Measurements from ENCODE around the gene FAM118B. TPM values are rescaled to one million over a fixed set of nuclear protein-coding genes. Genes with fewer than 3 reads are reported as not detected.

FAM118B gene
- total and polyA plus RNA-seq, 9 donors, result 7.3 to 18.9 (median 12.7) TPM

GRCh38 chr11:126175393-126175792 lies 36.2 kb upstream of the FAM118B start:
- peak in 3 of 5 donors; percentile 43 to 69 (median 47) for DNase-seq
- TF ChIP-seq CTCF (IDR thresholded peaks at IDR 0.05), result no peak
- no peak for TF ChIP-seq EP300 (IDR thresholded peaks at IDR 0.05)
- TF ChIP-seq POLR2A (IDR thresholded peaks at IDR 0.05), result no peak
- H3K27ac ChIP-seq, result no peak overlapping the region
- no peaks in the 10 kb centered on the region for H3K27me3 ChIP-seq
- peaks cover 4% of the 10 kb centered on the region for H3K4me1 ChIP-seq (ENCODE audit: insufficient read depth)
- intact Hi-C loops (cut with DNase I), result no loop called here
- no peak overlapping the region for H3K4me3 ChIP-seq
- 12 to 18% (median 18%) methylated on average over 15 of the region's 15 CpGs for WGBS, 3 donors
- no peaks in the 10 kb centered on the region for H3K9me3 ChIP-seq
- no peaks in the 10 kb centered on the region for H3K36me3 ChIP-seq

- TF ChIP-seq POLR2A (IDR thresholded peaks at IDR 0.05), result no peak
- no peak for TF ChIP-seq CTCF (IDR thresholded peaks at IDR 0.05)
- TF ChIP-seq EP300 (IDR thresholded peaks at IDR 0.05), result no peak
- H3K27ac ChIP-seq, result no peak overlapping the region
- WGBS, 3 donors, result 90 to 93% (median 92%) methylated on average over 8 of the region's 8 CpGs
- DNase-seq, result no peak
- intact Hi-C loops (cut with DNase I), result no loop called here
- H3K9me3 ChIP-seq, result no peaks in the 10 kb centered on the region
- H3K27me3 ChIP-seq, result no peaks in the 10 kb centered on the region
- H3K4me3 ChIP-seq, result no peak overlapping the region
- peaks cover 4% of the 10 kb centered on the region for H3K4me1 ChIP-seq (ENCODE audit: insufficient read depth)
- no peaks in the 10 kb centered on the region for H3K36me3 ChIP-seq
These were observed 34.6 kb upstream of the FAM118B start for GRCh38 chr11:126176853-126177470.

- DNase-seq, result peak in 1 of 5 donors; percentile 15
These were observed 29.4 kb upstream of the FAM118B start for GRCh38 chr11:126181939-126182730.

More at GRCh38 chr11:126181939-126182730, 29.4 kb upstream of the FAM118B start:
- Histone ChIP-seq H3K36me3 (no peaks in the 10 kb centered on the region), H3K27ac (no peak overlapping the region), H3K27me3 (no peaks in the 10 kb centered on the region), H3K9me3 (no peaks in the 10 kb centered on the region), H3K4me1 (ENCODE audit: insufficient read depth) (peaks cover 2% of the 10 kb centered on the region), H3K4me3 (no peak overlapping the region)
- TF ChIP-seq POLR2A (IDR thresholded peaks at IDR 0.05) (no peak), EP300 (IDR thresholded peaks at IDR 0.05) (no peak), CTCF (IDR thresholded peaks at IDR 0.05) (no peak)
- intact Hi-C loops (cut with DNase I), result no loop called here
- WGBS, 3 donors, result 73 to 82% (median 82%) methylated on average over 13 of the region's 13 CpGs
